Forelimb muscle (tissue), 1 donor: Measurements from ENCODE around the gene DOC2A. TPM values are rescaled to one million over a fixed set of nuclear protein-coding genes. Genes with fewer than 3 reads are reported as not detected.
A peak's percentile ranks its signal among the peaks of the same experiment; 100 is the strongest.
"Not testable (repeated sequence)": the region's sequence is repeated elsewhere in the genome, so short reads cannot be mapped to it uniquely, and the experiment has no call there.

Source experiments
- DNase-seq: peaks from one replicate; pipeline ENCODE4 v3.0.0-alpha.2; 2013; ENCODE audit warnings: low read depth
- polyA plus RNA-seq: library from polyadenylated mRNA; unstranded; fragments of 120-200 nt; gene quantifications from one replicate; pipeline ENCODE4 v1.2.1, GENCODE V29; 2013; ENCODE audit not compliant: insufficient read length

The DOC2A gene
- polyA plus RNA-seq, 1 donor = 0.61 TPM

DNA sequence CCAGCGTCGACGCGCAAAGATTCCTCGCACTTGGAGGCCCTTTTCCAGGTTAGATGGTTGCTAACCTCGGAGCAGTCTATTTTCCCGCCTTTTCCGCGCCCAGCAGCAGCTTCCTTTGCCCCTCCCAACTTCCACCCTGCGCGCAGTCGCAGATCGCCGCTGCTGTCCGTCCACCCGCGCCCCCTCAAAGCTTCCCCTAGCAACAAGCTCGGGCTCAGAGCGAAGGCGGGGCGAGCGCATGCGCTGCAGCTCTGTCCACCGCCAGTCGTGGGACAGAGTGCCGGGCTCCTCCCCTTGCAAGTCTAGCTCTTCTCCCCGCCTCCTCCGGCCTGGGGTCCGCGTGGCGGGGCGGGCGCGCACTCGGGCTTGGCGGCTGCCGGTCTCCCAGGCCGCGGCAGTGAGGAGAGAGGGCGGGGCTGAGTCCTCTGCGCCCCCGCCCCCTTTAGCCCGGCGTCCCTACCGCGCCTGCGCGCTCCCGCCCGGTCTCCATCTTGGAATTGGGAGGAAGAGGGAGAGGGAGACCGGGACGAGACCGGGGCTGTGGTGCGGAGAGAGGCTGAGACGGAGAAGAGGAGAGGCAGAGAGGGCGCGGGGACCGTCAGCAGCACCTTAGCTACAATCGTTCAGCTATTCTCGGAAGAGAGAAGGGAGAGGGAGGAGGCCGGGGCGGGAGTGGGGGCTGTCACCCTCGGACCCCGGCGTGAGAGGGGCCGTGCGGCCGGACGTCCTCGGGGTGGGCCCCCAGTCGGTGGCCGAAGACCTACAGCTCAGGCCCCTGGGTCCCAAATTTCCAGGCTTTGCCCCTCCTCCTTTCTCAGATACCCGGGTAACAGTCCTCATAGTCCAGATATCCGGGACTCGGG lies 37.2 kb downstream of the DOC2A start, which contains the start of gene TAOK2:
Gene TAOK2 (plus strand): TSS at position 485 of the 863 bp plus-strand sequence. CDS start 3,905 bp downstream, outside the sequence.
- peak; percentile 96 for DNase-seq

DNA sequence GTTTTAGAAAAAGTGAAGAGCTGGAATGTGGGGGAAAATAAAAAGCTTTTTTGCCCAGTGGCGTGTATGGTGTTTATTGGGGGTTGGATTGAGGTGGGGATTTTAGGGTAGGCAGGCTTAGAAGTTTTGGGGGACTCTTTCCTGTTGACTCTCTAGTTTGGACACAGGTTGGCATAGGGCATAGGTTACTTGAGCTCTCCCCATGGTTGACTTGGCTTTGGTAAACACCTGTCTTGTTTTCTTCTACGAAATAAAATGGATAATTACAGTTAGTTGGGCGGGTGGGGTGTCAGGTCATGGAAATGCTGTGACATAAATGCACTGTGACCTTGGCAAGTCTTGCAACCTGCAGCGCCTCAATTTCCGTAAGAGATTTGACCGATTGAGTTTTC lies 37.8 kb downstream of the DOC2A start:
- DNase-seq = no peak

GRCh38 chr16:29972500-29972899 lies 38.3 kb downstream of the DOC2A start:
- no peak for DNase-seq

GRCh38 chr16:29971304-29971703 lies 39.5 kb downstream of the DOC2A start:
- no peak for DNase-seq

GRCh38 chr16:29968205-29968604 lies 42.6 kb downstream of the DOC2A start:
- no peak for DNase-seq

DNA sequence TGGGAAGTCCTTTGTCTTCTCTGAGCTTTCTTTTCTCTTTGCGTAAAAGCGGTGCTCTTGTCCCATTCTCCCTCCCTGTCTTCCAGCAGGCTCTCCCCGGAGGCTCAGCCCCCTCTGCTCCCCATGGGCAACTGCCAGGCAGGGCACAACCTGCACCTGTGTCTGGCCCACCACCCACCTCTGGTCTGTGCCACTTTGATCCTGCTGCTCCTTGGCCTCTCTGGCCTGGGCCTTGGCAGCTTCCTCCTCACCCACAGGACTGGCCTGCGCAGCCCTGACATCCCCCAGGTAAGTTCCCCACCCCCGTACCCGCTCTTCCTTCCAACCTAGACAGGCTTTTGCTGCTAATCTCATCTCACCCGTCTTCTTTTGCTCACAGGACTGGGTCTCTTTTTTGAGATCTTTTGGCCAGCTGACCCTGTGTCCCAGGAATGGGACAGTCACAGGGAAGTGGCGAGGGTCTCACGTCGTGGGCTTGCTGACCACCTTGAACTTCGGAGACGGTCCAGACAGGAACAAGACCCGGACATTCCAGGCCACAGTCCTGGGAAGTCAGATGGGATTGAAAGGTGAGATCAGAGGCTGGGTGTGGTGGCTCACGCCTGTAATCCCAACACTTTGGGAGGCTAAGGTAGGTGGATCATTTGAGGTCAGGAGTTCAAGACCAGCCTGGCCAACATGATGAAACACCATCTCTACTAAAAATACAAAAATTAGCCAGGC lies 47.6 kb downstream of the DOC2A start:
- DNase-seq = no peak

GRCh38 chr16:29962344-29962994 lies 48.4 kb downstream of the DOC2A start:
- no peak for DNase-seq

DNA sequence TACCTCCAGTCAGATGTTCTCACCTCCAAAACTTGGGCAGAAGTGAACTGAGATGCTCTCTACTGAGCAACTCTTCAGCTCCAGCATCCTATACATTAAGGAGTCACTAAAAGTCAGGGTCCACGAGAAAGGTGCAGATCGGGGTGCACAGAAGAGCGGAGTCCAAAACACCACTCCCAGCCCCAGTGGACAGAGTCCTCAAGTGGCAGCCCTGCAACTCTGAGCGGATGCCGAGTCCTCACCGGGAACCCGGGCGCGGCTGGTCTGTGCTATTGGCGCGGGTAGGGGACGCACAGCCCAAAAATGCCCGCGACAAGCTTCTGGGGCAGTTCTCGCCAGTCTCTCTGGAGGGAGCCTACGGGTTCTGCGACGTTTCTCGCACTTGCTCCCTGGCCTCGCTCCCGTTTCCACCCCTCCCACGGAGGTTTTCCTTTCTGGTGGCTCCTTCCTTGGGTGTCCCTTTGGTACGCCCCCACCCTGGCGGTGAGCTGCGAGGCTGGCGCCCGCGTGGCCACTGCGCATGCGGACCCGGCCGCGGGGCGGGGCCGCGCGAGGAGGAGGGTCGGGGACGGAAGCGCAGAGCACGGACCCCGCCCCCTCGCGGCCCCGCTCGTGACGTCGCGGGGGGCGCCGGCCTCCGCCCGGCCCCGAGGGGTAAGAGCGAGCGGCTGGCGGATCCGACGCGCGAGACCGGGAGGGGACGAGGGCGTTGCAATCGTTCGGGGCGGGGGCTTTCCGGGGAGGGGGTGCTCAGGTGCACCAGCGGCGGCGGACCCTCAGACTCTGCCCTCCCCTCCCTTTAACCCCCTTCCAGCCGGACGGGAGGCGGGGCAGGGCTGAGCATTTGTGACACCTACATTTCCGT lies 49.1 kb downstream of the DOC2A start, which contains the start of gene TMEM219:
Gene TMEM219 (plus strand): TSS at position 601 of the 865 bp plus-strand sequence. CDS start 1,065 bp downstream, outside the sequence.
- DNase-seq = peak; percentile 78

GRCh38 chr16:29961127-29961478 lies 49.7 kb downstream of the DOC2A start:
- no peak for DNase-seq

DNA sequence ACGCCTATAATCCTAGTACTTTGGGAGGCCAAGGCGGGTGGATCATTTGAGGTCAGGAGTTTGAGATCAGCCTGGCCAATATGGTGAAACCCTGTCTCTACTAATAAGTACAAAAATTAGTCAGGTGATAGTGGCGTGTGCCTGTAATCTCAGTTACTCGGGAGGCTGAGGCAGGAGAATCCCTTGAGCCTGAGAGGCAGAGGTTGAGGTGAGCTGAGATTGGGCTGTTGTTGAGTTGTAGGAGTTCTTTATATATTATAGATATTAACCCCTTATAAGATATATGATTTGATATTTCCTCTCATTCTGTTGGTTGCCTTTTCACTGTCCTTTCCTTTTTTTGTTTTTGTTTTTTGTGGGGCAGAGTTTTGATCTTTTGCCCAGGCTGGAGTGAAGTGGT lies 51.0 kb downstream of the DOC2A start:
- not testable (repeated sequence) for DNase-seq

GRCh38 chr16:29959293-29959692 lies 51.5 kb downstream of the DOC2A start:
- no peak for DNase-seq

- DNase-seq = no peak
Measured at GRCh38 chr16:29958756-29959155, 52.1 kb downstream of the DOC2A start.

Other genes with a start within 250 kb of the DOC2A start
- gene ZG16, start 232.8 kb downstream of the DOC2A start, polyA plus RNA-seq = not detected
- gene KIF22, start 220.3 kb downstream of the DOC2A start, polyA plus RNA-seq = 24.9 TPM
- gene MAZ, start 204.5 kb downstream of the DOC2A start, polyA plus RNA-seq = 228 TPM
- 14.4 TPM for gene PRRT2, start 198.8 kb downstream of the DOC2A start, polyA plus RNA-seq
- 28.4 TPM for gene PAGR1, start 194.9 kb downstream of the DOC2A start, polyA plus RNA-seq
- 17.9 TPM for gene MVP, start 190.6 kb downstream of the DOC2A start, polyA plus RNA-seq
- 37.7 TPM for gene CDIPT, start 147.8 kb downstream of the DOC2A start, polyA plus RNA-seq
- gene SEZ6L2, start 111.5 kb downstream of the DOC2A start, polyA plus RNA-seq = 2.5 TPM
- gene ASPHD1, start 110.5 kb downstream of the DOC2A start, polyA plus RNA-seq = 0.29 TPM
- gene KCTD13, start 84.8 kb downstream of the DOC2A start, polyA plus RNA-seq = 11.7 TPM
- 62.2 TPM for gene TMEM219, start 48.9 kb downstream of the DOC2A start, polyA plus RNA-seq
- 33.1 TPM for gene TAOK2, start 37.2 kb downstream of the DOC2A start, polyA plus RNA-seq
- 13.3 TPM for gene HIRIP3, start 15.4 kb downstream of the DOC2A start, polyA plus RNA-seq
- 33.9 TPM for gene INO80E, start 14.8 kb downstream of the DOC2A start, polyA plus RNA-seq
- gene C16orf92, start 12.2 kb upstream of the DOC2A start, polyA plus RNA-seq = not detected
- gene TLCD3B, start 20.2 kb upstream of the DOC2A start, polyA plus RNA-seq = 1.3 TPM
- gene ALDOA, start 54.7 kb upstream of the DOC2A start, polyA plus RNA-seq = 2,367 TPM
- gene PPP4C, start 65.0 kb upstream of the DOC2A start, polyA plus RNA-seq = 61.8 TPM
- 0.77 TPM for gene TBX6, start 80.9 kb upstream of the DOC2A start, polyA plus RNA-seq
- gene YPEL3, start 85.2 kb upstream of the DOC2A start, polyA plus RNA-seq = 29.3 TPM
- gene GDPD3, start 102.5 kb upstream of the DOC2A start, polyA plus RNA-seq = 5.4 TPM
- 39.6 TPM for gene MAPK3, start 112.2 kb upstream of the DOC2A start, polyA plus RNA-seq
- gene CORO1A, start 172.6 kb upstream of the DOC2A start, polyA plus RNA-seq = 13.1 TPM
- gene BOLA2B, start 182.6 kb upstream of the DOC2A start, polyA plus RNA-seq = 23.9 TPM
- 19.1 TPM for gene SLX1A, start 182.8 kb upstream of the DOC2A start, polyA plus RNA-seq
- 1.8 TPM for gene SULT1A3, start 188.2 kb upstream of the DOC2A start, polyA plus RNA-seq
- 6.9 TPM for gene NPIPB13, start 237.5 kb upstream of the DOC2A start, polyA plus RNA-seq